RPMI8226 (cell line): ENCODE data around the gene CMKLR1.

Experiments
- DNase-seq: peaks from one replicate; pipeline ENCODE4 v3.0.0-alpha.2; 2015

The CMKLR1 gene

DNA sequence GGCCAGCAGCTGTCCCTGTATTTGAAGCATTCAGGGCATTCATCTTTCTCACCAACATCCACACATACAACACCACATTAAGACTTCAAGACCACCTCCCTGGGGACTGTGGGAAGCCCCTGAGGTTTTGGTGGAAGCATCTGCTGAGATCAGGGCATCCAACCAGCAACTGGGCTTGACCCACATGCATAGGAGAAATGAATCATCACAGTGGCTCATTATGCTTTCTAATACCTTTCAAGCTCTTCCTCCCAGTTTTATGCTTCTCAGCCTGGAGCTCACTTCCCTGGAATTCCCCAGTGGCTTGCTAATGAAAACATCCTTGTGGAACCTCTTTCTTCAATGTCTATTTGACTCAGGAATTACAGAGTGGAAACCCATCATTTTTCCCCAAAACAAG lies 21.4 kb upstream of the CMKLR1 start:
- no peak for DNase-seq

DNA sequence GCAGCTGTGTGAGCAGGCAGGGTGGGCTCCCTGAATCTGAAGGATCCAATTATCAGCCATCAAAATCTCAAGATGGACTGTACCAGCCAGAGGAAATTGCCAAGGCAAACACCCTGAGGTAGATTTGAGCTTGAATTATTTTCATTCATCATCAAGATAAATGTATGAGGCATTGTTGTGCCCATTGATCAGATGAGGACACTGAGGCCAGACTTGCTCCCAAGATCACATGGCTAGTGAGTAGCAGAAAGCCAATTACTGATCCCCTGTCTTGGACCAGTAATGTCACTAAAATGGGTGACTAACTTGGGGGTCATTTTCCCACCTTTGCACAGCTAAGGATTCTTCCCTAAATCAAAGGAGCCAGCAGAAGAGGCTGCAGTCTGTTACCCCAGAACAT lies 20.9 kb upstream of the CMKLR1 start:
- no peak for DNase-seq

DNA sequence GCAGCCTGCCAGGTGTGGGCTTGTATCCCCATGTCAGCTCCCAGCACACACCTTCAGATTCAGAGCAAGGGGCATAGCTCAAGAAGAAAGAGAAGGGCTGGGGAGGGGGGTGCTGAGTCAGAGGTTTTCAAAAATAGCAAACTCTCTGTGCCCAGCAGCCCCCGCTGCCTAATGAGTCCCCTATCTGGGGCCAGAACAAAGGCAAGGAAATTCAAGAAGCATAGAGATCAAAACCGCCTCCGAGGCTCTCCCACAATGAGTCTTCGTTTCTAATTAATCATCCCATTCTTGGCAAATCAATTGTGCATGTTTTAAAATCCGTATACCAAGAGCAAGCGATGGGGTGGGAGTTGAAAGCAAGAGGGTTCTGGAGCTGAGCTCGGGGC lies 19.5 kb upstream of the CMKLR1 start:
- DNase-seq = no peak

GRCh38 chr12:108357834-108358579 lies 18.9 kb upstream of the CMKLR1 start:
- no peak for DNase-seq

DNA sequence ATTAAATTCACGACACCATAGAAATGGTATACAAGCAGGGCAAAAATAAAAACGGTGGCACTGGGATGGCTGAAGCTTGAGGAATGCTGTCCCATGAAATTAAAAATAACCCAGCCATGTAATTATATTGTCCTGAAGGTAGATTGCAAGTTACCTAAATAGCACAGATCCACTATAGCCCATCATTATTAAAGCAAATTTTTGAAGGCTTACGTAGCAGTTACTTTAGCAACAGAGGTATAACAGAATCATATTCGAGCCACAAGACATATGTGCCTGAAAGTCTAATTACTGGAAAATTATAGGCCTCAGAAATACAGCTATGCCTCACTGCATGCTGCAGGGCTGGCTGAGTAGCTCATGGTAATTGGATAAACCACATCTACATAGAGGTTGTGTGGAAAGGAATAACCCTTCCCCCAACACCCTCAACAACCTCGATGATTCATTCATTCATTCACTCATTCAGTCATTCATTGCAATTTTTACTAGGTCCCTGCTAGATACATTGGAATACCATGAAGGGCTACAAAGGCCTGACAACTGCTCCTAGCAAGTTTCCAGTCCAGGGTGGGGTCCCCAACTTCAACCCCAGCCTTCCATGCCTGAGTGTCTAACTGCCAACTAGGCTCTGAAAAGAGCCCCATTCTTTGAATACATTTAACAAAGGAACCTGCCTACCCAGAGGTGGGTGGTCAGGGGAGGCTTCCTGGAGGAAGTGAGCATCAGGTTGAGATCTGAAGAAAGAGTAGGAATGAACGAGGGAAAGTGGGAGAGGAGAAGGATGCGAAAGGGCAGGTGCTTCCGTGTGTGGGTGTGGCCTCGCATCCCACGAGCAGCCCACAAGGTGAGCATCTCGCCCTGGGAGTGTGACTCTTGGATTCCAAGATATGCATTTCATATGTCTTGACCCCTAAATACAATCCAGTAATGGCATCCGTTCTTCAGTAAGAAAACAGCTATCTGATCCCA lies 18.0 kb upstream of the CMKLR1 start:
- DNase-seq = no peak

- DNase-seq = no peak
Observed at GRCh38 chr12:108355069-108355468, 16.0 kb upstream of the CMKLR1 start.

GRCh38 chr12:108352591-108352990 lies 13.5 kb upstream of the CMKLR1 start:
- no peak for DNase-seq

- no peak for DNase-seq
Observed at GRCh38 chr12:108350511-108350910, 11.4 kb upstream of the CMKLR1 start.

- DNase-seq = no peak
Observed at GRCh38 chr12:108349278-108349688, 10.2 kb upstream of the CMKLR1 start.

DNA sequence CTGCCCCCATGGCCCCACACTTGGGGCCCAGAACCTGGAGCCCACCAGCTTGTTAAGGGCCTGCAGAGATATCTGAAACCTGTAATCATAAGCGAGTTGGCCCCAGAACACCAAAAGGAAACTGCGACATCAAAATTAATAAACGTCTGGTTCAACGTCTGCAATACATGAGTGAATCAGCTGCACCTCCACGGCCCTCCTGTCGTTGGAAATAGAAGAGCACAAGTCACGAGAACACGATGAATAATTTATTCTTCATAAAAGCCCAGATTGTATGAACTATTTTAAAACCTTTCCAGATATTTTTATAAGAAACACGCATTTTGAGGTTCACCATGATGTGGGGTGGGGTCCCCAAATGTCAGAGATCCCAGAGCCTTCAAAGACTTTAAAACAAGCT lies 9.7 kb upstream of the CMKLR1 start:
- no peak for DNase-seq

DNA sequence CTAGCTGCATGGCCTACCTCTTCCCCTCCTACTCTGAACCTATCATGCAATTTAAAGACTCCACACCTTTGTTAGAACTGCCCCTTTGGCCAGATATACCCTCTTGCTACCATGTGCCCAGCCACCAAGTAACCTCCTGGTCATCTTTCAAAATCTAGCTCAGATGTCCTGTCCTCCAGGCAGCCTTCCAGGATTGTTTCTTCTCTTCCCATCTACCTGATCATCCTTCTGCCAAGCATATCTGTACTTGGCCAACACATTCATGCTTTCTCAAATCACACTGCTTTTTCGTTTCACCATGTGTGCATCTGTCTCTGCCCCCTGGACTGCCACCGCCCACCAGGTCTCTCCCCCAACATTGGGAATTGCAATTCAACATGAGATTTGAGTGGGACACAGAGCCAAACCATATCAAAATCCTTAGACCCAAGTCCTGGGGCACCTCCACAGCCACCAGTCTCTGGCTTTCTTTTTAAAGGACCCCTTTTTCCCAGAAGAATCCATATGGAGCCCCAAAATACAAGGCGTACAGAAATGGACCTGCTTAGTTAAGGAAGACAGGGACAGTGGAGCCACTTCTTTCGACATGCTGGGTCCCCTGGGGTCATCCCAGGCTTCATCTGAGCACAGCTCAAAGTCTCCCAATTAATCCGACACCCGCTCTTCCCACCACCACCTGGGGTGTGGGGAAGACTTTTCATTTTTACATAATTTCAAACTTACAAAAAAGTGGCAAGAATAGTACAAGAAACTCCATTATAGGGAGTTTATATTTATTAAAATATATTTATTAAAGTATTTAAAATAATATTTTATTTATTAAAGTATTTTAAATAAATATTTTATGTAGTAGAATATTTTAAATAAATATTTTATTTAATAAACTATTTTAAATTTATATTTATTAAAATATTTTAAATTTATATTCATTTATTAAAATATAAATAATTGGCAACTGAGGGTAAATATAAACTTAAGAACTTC lies 7.9 kb upstream of the CMKLR1 start:
- DNase-seq = no peak

GRCh38 chr12:108345716-108346633 lies 6.9 kb upstream of the CMKLR1 start:
- no peak for DNase-seq

DNA sequence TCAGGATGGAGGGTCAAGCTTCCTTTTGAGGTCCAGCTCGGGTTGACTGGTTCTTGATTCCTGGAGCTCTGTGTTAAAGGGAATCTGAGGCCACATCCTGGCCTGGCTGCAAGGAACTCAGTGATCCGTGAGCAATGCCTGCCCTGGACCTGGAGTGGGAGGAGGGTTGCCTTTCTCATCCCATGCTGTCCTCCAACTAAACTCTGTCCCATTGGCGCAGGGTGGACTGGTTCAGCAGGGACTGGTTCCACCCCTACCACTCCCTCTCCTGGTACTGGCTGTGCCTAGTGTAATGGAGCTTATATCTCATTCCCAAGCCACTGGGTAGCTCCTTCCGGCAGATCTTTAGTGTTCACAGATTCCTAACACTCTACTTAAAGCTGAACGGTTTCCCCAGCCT lies 3.9 kb upstream of the CMKLR1 start:
- no peak for DNase-seq

DNA sequence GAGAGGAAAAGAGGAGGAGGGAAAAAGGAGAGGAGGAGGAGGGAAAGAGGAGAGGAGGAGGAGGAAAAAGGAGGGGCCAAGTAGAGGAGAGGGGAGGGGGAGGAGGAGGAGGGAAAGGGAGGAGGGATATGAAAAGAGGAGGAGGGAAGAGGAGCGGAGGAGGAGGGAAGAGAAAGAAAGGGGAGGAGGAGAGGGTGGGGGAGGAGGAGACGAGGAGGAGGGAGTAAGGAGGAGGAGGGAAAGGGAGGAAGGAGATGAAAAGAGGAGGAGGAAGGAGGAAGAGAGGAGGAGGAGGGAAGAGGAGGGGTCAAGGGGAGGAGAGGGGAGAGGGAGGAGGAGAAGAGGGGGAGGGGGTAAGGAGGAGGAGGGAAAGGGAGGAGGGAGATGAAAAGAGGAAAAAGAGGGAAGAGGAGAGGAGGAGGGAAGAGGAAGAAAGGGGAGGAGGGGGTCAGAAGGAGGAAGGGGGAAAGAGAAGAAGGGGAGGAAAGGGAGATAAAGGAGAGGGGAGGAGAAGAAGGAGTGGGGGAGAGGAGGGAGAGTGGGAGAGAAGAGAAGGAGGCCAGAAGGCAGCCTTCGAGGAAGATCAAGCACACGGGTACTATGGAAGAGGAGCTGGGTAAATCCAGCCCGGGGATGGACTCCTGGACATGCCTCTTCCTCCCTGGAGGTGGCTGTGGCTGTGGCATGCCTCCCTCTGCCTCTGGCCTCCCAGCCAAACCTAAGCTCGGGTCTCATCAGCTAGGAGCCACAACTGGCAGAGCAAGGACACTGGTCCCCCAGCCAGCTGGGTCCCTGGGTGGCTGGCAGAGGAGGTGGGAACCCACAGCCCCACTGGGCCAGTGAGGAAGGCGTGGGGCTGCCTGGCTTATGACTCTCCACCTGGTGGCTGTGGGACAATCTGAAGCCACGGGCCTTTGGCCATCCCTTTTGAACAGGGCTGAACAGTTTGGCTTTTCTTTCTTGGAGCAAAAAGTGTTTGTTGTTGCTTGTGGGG lies 3.0 kb upstream of the CMKLR1 start:
- no peak for DNase-seq

GRCh38 chr12:108341356-108341755 lies 2.2 kb upstream of the CMKLR1 start:
- DNase-seq = no peak

DNA sequence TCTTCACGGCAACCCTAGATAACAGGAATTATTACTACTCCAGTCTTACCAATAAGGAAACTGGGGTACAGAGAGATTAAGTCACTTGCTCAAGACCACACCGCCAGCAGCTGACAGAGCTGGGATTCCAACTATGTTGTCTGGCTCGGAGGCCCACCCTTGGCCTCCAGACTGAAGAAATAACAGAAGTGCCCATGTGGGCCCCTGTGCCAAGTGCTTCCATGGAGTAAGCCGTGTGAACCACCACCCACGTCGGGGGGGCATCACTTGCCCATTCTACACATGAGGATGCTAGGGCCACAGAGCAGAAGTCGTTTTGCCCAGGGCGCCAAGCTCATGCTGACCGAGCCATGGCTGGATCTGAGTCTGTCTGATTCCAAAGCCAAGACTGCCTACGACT lies 926 bp upstream of the CMKLR1 start:
- no peak for DNase-seq

DNA sequence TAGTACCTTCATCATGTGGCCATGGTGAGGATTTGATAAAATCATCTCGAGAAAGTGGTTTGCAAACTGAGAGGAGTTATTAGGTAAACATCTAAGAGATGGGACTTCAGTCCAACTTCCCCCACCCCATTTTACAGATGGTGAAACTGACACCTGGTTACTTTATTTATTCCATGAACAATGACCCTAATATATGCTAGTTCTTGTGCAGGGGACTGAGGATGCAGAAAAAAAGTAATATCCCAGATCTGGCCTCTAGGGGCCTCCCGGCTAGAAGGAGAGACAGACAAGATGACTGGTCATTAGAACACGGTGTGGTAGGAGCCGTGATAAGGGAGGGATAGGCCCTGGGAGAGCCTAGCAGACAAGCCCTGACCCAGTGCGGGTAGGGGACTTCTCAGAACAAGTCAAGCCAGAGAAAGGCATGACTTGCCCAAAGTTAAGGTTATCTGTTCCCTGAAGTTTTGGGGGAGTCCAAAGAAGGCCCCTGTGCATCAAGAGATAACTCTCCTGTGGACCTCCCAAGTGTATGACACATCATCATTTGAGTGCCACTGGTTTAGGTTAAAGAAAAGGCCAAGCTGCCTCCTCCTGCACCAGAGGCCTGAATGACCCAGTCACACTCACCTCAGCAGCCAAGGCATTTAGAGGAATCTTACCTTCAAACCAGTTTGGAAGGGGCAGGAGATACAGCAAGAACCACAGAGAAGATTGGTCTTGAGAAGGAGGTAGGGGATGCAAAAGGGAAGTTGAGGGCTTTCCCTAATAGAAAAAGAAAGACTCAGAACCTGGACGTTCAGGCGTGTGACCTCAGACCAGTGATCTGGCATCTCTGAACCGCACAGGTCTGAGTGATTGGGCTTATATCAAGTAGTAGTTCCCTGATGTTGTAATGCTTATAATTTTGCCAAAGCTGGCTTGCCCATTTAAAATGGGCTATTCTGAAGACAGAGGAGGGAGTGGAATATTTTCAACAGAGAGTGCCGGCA lies 1.6 kb downstream of the CMKLR1 start:
- peak; percentile 49 for DNase-seq

DNA sequence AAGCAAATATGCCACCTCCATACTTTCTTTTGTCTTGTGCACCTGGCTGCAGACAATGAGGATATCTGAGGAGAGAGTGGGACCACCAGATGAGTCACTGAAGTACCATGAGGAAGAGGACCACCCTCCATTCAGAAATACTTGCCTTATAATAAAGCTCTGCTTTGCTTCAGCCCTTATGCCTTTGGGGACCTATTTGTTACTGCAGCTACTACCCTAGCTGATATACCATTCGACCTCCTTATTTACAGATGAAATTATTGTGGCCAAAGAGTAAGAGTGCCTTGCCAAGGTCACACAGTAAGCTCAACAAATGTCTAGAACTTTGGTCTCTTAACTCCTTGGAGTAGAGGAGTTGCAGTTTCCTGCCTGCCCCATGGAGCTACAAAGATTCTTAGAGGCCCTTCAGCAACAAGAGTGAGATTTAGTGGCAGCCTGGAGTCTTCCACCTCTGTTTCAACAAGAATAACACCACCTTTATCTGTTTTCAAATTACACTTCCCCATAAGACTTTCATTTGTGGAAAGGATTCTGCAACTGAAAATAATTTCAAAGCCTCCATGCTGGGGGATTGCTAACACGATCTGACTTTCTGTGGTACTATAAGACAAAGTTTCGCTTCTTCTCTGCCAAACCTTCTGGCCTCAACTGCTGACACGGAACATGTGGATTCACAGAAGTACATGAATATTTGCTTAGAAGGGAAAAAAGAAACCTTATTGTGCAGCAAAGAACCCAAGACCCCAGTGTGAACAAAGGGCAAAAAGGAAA lies 3.6 kb downstream of the CMKLR1 start:
- peak; percentile 82 for DNase-seq
